ENCODE data around the gene CYP4Z1.
"Not testable (repeated sequence)": the region's sequence is repeated elsewhere in the genome, so short reads cannot be mapped to it uniquely, and the experiment has no call there.

Gene CYP4Z1, protein sequence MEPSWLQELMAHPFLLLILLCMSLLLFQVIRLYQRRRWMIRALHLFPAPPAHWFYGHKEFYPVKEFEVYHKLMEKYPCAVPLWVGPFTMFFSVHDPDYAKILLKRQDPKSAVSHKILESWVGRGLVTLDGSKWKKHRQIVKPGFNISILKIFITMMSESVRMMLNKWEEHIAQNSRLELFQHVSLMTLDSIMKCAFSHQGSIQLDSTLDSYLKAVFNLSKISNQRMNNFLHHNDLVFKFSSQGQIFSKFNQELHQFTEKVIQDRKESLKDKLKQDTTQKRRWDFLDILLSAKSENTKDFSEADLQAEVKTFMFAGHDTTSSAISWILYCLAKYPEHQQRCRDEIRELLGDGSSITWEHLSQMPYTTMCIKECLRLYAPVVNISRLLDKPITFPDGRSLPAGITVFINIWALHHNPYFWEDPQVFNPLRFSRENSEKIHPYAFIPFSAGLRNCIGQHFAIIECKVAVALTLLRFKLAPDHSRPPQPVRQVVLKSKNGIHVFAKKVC

DNA sequence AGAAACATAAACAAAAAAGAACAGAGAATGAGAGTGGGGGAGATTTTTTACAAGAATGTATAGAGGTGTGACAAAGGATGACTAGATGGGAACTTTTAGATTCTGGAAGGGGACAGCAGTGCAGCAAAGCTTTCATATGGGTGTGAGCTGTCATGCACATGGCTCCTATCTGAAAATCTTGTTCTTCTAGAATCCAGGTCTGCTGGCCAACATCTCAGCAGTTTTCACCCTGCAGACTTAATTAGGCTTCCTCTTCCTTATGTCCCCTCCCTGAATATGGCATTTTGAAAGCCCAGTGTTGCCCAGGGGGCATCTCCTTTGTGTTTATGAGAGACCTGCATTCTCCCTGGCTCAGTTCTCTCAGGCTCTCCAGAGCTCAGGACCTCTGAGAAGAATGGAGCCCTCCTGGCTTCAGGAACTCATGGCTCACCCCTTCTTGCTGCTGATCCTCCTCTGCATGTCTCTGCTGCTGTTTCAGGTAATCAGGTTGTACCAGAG lies at the start of gene CYP4Z1:
Gene CYP4Z1 (plus strand): TSS at position 135 of the 498 bp plus-strand sequence. CDS start 260 bp downstream, at position 395.
- DNase-seq = no peak

DNA sequence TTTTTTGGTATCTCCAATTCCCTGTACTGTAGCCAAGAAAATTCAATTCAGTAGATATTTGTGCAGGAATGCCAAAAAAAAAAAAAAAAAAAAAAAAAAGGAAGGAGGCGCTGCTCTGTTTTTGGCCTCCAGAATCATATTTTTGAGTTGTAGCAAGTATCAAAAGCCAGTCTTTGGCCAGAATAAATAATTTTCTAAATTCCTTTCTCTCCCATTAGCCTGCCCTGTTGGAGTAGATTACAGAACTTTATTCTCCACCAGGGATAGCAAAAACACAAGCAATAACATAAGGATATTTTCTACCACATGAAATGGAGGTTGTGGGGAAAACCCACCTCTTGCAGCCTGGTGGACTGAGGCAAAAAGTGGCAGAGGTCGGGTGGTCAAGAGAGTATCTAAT lies 46.0 kb upstream of the CYP4Z1 start:
- no peak for DNase-seq

- no peak for DNase-seq
Observed at GRCh38 chr1:47023268-47024140, 43.5 kb upstream of the CYP4Z1 start, which contains the start of gene CYP4X1. CYP4X1 (plus strand) TSS chr1:47023669; CDS start chr1:47023818, 149 bp downstream.

- no peak for DNase-seq
Observed at GRCh38 chr1:47024141-47024801, 42.8 kb upstream of the CYP4Z1 start.

- DNase-seq = no peak
Observed at GRCh38 chr1:47030170-47030805, 36.7 kb upstream of the CYP4Z1 start.

DNA sequence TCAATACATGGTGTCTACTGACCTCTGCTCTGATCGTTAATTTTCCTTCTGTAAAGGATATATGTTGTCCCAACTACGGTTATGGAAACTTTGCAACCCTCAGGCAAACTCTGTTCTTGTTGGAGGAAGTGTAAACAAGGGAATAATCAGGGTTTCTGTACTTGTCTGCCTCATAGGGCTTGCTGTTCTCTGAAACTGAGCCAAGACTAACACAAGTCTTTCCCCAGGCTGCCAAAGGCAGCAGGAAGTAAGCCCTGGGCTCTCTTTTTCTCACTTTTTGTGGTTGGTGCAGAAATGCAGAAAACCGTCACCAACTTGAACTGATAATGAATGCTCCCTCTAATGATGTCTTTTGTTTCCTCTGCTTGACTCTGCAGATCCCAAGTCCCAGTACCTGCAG lies 36.0 kb upstream of the CYP4Z1 start:
- no peak for DNase-seq

DNA sequence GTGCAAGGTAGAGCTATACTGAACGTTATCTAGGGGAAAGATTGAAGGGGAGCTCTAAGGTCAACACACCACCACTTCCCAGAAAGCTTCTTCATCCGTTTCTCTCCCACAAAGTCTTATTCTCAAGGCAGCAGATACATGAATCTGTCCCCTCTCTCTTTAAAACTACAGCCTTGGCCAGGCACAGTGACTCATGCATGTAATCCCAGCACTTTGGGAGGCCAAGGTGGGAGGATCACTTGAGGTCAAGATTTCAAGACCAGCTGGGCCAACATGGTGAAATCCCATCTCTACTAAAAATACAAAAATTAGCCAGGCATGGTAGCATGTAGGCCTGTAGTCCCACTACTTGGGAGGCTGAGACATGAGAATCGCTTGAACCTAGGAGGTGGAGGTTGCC lies 35.4 kb upstream of the CYP4Z1 start:
- DNase-seq = no peak

DNA sequence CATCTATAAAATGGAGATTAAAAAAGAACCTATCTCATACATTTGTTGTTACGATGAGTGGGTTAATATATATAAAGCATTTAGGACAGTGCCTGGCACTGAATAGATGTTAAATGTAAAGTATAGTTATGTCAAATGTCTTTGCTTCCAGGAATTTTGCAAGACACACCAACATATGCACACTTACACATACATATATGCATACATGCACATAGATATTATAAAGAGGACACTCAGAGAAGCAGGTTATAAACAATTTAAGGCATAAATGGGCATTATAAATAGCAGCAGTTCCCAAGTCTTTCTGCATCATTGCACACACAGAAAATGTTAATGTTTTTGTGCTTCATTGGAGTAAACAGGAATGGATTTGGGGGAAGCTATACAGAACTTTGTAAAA lies 30.3 kb upstream of the CYP4Z1 start:
- no peak for DNase-seq

DNA sequence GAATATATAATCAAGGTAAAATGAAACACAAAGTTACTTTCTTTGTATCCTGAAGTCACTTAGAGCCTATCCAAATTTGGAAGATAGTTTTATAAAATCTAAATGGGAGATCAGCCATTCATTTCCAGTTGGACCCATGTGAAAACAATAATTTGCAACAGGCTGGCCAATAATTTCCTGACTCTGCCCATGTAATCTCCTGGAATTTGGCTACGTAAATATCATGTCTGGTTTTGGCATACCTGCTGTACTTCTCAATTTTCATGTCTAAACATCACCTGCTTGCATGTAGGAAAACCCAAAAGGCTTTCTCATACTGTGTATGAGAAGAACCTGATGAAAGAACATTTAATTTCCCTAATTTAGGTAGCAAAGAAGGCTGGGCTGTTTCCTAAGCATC lies 7.7 kb upstream of the CYP4Z1 start:
- DNase-seq = no peak

GRCh38 chr1:47069080-47069479 lies 2.0 kb downstream of the CYP4Z1 start:
- DNase-seq = not testable (repeated sequence)

DNA sequence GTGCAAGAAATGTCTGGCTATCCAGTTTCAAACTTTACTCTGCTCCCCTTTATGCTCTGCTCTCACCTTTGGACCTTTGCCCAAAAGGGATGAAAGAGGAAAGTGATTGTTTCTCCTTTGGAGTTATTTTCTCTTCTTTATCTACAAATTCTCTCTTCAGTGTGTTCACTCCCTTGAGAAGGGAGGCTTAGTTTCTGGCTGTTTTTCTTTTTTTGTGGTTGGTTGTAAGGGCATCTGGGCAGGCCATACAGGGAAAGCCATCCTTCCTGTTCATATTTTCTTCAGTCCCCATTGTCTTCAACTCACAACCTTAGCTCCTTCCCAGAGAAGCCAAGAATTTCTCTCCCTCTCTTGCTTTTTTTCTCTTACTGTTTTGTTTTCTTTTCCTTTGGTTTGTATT lies 2.5 kb downstream of the CYP4Z1 start:
- DNase-seq = not testable (repeated sequence)

DNA sequence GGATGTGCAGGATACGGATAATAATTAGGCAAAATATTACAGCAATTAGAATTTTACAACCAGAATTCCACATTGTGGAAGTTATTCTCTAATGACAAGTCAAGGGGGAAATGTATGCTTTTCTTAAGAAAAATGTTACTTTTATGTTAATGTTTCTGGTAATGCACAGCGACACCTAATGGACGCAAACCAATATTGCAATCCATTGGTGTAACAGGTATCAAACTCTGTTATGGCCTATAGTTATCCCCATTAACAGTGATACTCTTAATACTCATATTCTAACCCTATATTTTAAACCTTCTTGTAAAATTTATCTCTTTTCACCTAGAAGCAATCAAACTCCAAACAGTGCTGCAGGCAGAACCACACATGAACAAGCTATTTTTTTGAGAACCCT lies 22.3 kb downstream of the CYP4Z1 start:
- DNase-seq = peak in 1 of 2 donors; percentile 39

- DNase-seq = not testable (repeated sequence)
Observed at GRCh38 chr1:47091476-47091875, 24.4 kb downstream of the CYP4Z1 start.

DNA sequence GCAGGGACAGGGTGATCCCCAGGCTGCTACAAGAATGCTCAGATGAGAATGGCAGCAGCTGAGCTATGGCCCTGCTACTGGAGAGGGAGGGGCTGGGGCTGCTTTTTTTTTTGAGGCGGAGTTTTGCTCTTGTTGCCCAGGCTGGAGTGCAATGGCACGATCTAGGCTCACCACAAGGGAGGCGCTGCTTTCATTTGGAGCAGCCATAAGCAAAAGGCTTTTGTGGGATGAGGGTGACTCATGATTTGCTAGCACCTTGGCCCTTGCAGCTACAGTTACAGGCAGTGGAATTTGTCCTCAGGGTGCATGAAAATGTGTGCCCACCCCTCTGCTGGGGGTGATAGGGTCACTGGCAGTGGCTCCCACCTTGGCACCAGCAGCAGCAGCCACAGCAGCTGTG lies 37.8 kb downstream of the CYP4Z1 start:
- DNase-seq = no peak

DNA sequence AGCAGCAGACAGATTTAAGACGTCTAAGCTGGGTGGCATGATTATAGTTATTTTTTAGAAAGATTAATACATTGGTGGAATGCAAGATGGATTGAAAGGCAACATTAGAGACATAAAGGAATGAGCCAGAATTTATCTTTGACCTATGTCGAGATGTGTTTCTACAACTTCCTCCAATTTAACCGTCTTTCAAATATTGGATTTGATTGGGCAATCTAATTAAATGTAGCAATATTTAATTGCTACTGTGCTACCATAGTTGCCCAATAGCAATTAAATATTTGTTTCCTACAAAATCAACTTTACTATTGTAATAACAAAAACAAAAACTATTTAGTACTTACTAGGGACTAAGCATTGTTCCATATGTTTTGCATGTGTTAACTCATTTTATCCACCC lies 39.8 kb downstream of the CYP4Z1 start:
- DNase-seq = no peak

GRCh38 chr1:47107851-47108574 lies 41.0 kb downstream of the CYP4Z1 start:
- not testable (repeated sequence) for DNase-seq

GRCh38 chr1:47109482-47109881 lies 42.5 kb downstream of the CYP4Z1 start:
- not testable (repeated sequence) for DNase-seq

DNA sequence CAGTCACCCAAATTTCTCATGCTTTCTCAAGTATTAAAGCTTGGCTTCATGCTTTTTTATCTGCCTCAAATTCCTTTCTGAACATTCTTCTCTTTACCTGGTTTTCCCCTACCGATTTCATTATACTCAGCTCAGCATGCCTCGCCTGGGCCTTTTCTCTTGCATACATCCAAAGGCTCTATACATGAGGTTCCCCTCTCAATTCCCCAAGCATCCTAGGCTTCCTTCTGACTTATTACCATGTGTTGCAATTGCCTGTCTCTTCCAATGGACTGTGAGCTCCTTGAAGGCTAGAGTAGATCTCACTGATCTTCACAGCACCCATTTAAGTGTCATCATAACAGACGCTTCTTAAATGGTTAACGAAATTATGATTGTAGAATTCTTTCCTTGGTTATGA lies 46.1 kb downstream of the CYP4Z1 start:
- DNase-seq = no peak

GRCh38 chr1:47121039-47121438 lies 54.0 kb downstream of the CYP4Z1 start:
- not testable (repeated sequence) for DNase-seq

DNA sequence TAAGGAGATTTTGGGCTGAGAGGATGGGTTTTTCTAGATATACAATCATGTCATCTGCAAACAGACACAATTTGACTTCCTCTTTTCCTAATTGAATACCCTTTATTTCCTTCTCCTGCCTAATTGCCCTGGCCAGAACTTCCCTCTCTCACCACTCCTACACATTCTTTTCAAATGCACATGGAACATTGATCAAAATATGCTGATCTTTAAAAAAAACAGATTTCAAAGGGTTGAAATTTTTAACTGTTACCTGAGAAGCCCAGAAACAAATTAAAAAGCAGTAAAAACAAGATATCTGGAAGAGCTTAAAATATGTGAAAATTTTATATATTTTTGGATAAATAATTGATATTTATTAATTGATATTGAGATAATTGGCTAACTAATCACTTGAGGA lies 57.8 kb downstream of the CYP4Z1 start:
- not testable (repeated sequence) for DNase-seq

- DNase-seq = not testable (repeated sequence)
Observed at GRCh38 chr1:47126997-47127396, 60.0 kb downstream of the CYP4Z1 start.

DNA sequence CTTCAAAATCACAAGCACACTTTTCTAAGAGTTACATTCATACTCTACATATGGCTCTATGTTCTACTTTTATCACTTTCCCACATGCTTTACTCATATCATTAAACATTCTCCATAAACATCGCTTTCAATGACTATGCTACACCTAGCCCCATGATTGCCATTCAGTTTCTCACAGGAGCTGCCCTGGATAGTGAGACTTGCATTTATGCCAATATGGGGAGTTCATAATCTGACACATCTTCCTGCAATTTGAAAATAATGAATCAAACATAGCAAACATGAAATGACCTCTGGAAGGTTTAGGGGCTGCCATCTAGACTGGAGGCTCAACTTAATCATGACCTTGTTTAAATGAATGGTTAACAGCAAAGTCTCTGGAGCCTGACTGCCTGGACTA lies 61.2 kb downstream of the CYP4Z1 start:
- DNase-seq = no peak

Measured in CD4-positive, alpha-beta T cell treated with Interleukin-1 beta for 1 hour (primary cell).